SK-N-DZ (cell line): Measurements from ENCODE around the gene PDZD11.
"Not testable (repeated sequence)": the region's sequence is repeated elsewhere in the genome, so short reads cannot be mapped to it uniquely, and the experiment has no call there.

Experiments
- DNase-seq: peaks from one replicate; pipeline ENCODE4 v3.0.0-alpha.2; 2015; ENCODE audit warnings: low spot score
- small RNA-seq, 2 experiments: library from RNA; depleted of rRNA; stranded (forward); fragments of <200 nt; gene quantifications; one replicate each; pipeline ENCODE3, GENCODE V24; 2014

Gene PDZD11

DNA sequence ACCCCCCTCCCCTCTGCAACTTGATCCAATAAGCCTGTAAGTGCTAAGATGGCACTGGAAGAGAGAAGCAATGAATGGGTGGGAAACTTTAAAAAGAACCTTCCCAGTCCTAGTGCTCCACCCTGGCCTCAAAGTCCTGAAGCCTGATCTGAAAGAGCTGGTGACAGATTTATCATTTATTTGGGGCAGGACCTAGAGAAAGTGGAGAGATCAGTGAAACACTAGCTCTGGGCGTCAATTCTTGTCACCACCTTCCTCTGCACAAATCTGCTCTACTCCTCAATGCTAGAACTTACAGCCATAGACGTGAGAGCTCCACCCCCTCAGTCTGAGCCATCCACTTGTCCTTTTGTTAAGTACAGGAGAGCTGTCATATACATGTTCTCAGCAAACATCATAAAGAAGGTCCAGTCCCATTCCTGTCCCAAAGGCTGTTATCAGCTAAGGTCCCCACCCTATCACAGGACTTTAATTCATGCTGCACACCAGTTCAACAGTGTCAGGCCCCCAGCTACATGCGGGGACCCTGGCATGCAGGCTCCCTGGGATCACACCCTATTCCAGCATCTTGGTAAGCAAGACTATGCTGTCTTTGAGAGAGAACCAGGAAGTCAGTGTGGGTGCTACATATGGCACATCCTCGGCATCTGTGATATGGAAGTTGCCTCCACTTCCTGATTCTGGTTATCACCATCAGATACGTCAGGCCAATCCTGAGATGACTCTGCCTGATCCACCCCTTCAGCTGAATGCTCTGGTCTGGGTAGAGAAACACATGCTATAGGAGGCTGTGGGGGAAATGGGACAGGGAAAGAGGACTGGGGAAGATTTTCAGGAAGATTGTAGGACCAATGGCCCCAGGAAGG lies 32.1 kb downstream of the PDZD11 start:
- DNase-seq, result no peak

DNA sequence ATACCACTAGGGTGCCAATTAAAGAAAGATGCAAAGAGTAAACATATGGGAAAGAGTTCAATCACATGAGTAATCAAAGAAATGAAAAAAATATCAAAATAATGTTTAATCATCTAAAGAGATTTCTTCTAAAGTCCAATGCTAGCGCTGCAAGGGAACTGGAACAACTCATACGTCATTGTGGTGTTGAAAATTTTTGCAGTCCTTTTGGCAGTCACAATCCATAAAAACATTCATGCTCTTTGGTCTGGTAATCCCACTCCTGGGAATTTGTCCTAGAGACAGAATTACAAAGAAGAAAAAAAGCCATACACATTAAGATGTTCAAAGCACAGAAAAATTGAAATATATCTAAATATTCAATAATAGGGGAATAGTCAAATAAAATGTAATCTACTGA lies 34.3 kb downstream of the PDZD11 start:
- DNase-seq, result no peak

DNA sequence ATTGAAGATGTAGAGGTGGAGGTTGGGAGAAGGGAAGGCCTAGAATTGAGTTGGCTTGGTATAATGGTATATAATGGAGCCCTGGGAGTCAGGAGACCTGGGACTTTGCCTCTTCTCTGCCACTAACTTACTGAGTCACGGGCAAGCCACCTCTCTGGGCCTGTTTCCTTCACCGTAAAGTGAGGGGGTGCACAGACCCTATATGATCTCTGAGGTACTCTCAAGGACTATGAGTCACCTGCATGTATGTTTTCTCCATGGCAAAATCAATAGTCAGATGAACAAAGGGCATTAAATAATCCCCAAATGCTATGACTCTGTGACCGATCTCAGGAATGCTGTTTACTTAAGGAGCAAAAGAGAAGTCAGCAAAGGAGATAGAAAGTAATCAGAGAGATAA lies 34.8 kb downstream of the PDZD11 start:
- no peak for DNase-seq

DNA sequence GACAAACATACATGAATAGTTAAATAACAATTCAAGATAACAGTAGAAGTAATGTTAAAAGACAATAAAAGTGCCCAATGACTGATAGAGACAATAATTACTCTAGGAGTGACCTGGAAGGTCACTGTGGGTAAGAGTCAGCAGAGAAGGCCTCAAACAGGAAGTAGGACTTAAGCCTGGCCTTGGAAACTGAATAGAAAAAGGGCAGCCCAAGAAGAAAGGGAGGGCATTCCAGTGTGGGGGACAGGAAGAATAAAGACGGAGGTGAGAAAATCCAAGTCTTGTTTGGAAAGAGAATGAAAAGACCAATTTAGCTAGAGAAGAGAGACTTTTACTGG lies 35.7 kb downstream of the PDZD11 start:
- DNase-seq, result no peak

DNA sequence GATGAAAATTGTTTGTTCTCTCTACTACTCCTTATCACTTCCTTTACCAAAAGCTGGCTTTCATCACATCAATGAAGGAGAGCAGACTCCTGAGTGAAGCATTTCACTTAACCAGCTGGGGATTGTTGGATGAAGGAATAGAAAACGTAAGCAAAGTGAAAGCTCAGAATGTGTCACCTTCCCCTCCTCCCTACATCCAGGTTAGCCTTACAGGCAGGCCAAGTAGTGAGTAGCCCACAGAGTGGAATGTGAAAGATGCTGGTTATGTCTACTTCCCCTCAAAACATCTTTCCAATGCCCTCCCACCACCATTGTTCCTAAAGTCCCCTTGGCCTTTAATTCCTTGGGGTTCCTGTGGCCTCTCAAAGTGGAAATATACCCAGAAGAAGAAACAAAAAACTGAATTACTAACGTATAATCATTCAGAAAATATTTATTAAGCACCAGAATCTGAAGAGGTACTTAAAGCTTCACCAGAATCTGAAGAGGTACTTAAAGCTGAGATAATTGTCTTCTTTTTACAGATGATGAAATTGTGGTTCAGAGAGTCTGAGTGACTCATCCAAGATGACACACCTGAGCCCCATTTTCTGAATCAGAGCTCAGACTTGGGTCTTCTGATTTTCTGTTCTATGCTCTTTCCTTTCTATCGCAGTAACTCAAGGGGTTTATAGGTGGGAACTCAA lies 36.2 kb downstream of the PDZD11 start:
- no peak for DNase-seq

- no peak for DNase-seq
Observed at GRCh38 chrX:70252491-70252890, 37.2 kb downstream of the PDZD11 start.

- DNase-seq, result no peak
Observed at GRCh38 chrX:70247252-70247651, 42.5 kb downstream of the PDZD11 start.

DNA sequence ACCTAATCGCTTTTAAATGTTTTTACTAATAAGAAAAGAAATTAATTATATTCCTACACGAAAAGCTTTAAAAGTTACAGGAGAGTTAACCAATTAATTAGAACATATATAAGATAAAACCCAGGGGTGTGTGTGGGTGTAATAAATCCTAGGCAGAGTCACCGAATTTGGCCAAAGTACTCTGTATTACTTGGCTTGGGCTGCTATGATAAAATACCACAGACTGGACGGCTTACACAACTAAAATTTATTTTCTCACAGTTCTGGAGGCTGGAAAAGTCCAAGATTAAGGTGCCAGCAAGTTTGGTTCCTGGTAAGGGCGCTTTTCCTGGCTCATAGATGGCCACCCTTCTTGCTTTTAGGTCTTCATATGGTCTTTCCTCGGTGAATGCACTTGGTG lies 44.8 kb downstream of the PDZD11 start:
- no peak for DNase-seq

GRCh38 chrX:70243601-70244000 lies 46.1 kb downstream of the PDZD11 start:
- not testable (repeated sequence) for DNase-seq

- no peak for DNase-seq
Observed at GRCh38 chrX:70241501-70241900, 48.2 kb downstream of the PDZD11 start.

GRCh38 chrX:70240751-70241150 lies 49.0 kb downstream of the PDZD11 start:
- no peak for DNase-seq

Small RNA genes within 50 kb of the gene (small RNA-seq; reads per million reads assigned to genes)
- 0.03 to 0.18 reads per million in 2 experiments for gene RNA5SP507
